GM23338 (cell line): ENCODE results near the gene EFCAB8.

Source experiments
- CREB1 ChIP-seq: fragments of 250-450 bp; sonication (Bioruptor Pico); IDR thresholded peaks from 2 replicates; pipeline ENCODE4 v1.5.0; 2020; ENCODE audit warnings: low read depth, mild to moderate bottlenecking, moderate library complexity
- CTCF ChIP-seq, 2 experiments: fragments of 200-600 bp in 1 of 2; sonication (generic) in 1 of 2; conservative IDR thresholded peaks; 2 replicates each; pipeline versions ENCODE4 v1.5.1 to v1.6.1; 2016 to 2017; ENCODE audit warnings: antibody characterized with exemption in 2 of 2, low read depth in 2 of 2, mild to moderate bottlenecking in 2 of 2, moderate library complexity in 1 of 2
- EZH2 ChIP-seq: fragments of 200-600 bp; sonication (generic); IDR thresholded peaks from one replicate; pipeline ENCODE4 v1.8.0; 2017; ENCODE audit warnings: antibody characterized with exemption, mild to moderate bottlenecking, low read depth; ENCODE audit not compliant: unreplicated experiment
- EZH2phosphoT487 ChIP-seq: fragments of 200-600 bp; sonication (generic); IDR thresholded peaks from one replicate; pipeline ENCODE4 v1.8.1; 2018; ENCODE audit warnings: antibody characterized with exemption; ENCODE audit not compliant: unreplicated experiment
- JUNB ChIP-seq: IDR thresholded peaks from one replicate; pipeline ENCODE4 v1.6.1; 2016; ENCODE audit warnings: antibody characterized with exemption; ENCODE audit not compliant: unreplicated experiment
- POLR2AphosphoS5 ChIP-seq: IDR thresholded peaks from 2 replicates; pipeline ENCODE4 v1.6.1; 2016; ENCODE audit warnings: antibody characterized with exemption, low read depth
- REST ChIP-seq: IDR thresholded peaks from one replicate; pipeline ENCODE4 v1.6.1; 2018; ENCODE audit warnings: antibody characterized with exemption; ENCODE audit not compliant: unreplicated experiment
- STAT1 ChIP-seq: IDR thresholded peaks from one replicate; pipeline ENCODE4 v1.6.1; 2016; ENCODE audit warnings: antibody characterized with exemption; ENCODE audit not compliant: unreplicated experiment

GRCh38 chr20:32889281-32889680 lies 30.6 kb downstream of the EFCAB8 start:
- TF ChIP-seq CTCF (conservative IDR thresholded peaks at IDR 0.05; ENCODE audit: low read depth in 2 of 2) (no peak), POLR2AphosphoS5 (no peak), EZH2 (no peak), STAT1 (no peak), EZH2phosphoT487 (no peak), CREB1 (CRISPR knock-in tag) (no peak), JUNB (no peak), REST (no peak)
